ENCODE measurements around the gene KRTAP5-5. TPM values are rescaled to one million over a fixed set of nuclear protein-coding genes. Genes with fewer than 3 reads are reported as not detected.

KRTAP5-5 gene
- total RNA-seq, 1 experiment from 2014 or later: not detected

DNA sequence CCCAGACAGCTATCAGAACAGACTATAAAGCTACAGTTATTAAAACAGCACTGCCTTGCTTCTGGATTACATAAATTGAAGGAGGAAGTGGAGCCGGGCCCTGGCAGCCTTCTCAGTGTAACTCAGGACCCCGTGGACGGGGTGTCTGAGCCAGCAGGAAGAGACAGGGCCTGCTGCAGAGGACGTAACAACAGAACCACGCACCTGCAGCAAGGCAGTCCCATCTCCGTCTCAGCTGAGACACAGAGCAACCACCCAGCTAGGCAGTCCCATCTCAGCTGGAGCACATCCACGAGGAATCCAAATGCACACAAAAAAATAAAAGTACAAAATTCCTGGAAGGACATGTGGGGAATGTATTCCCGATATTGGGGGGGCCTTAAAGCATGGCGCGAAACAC lies 50.3 kb downstream of the KRTAP5-5 start:
- BruUV-seq (replicated peaks): no TSS peak
- no peaks in the 10 kb centered on the region; the same call in 1 of the 2 replicates for H3K27me3 ChIP-seq (ENCODE audit: control insufficient read depth, insufficient read depth, low read length)
- no peak for ATAC-seq
- DNase-seq (ENCODE audit: low read depth, low spot score): no peak
- intact Hi-C loops (cut with micrococcal nuclease; ENCODE audit: unreplicated experiment): no loop called here
- TF ChIP-seq, protein P1, sequence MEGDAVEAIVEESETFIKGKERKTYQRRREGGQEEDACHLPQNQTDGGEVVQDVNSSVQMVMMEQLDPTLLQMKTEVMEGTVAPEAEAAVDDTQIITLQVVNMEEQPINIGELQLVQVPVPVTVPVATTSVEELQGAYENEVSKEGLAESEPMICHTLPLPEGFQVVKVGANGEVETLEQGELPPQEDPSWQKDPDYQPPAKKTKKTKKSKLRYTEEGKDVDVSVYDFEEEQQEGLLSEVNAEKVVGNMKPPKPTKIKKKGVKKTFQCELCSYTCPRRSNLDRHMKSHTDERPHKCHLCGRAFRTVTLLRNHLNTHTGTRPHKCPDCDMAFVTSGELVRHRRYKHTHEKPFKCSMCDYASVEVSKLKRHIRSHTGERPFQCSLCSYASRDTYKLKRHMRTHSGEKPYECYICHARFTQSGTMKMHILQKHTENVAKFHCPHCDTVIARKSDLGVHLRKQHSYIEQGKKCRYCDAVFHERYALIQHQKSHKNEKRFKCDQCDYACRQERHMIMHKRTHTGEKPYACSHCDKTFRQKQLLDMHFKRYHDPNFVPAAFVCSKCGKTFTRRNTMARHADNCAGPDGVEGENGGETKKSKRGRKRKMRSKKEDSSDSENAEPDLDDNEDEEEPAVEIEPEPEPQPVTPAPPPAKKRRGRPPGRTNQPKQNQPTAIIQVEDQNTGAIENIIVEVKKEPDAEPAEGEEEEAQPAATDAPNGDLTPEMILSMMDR (IDR thresholded peaks at IDR 0.05): no peak
- TF ChIP-seq TCF7L2 (IDR thresholded peaks at IDR 0.05; ENCODE audit: low read depth, low read length) (no peak), POLR2AphosphoS5 (IDR thresholded peaks at IDR 0.05; ENCODE audit: low read depth, low read length) (no peak), SIN3A (IDR thresholded peaks at IDR 0.05; ENCODE audit: borderline replicate concordance, insufficient read depth, low read depth, low read length) (no peak)
- TF ChIP-seq, protein P2, sequence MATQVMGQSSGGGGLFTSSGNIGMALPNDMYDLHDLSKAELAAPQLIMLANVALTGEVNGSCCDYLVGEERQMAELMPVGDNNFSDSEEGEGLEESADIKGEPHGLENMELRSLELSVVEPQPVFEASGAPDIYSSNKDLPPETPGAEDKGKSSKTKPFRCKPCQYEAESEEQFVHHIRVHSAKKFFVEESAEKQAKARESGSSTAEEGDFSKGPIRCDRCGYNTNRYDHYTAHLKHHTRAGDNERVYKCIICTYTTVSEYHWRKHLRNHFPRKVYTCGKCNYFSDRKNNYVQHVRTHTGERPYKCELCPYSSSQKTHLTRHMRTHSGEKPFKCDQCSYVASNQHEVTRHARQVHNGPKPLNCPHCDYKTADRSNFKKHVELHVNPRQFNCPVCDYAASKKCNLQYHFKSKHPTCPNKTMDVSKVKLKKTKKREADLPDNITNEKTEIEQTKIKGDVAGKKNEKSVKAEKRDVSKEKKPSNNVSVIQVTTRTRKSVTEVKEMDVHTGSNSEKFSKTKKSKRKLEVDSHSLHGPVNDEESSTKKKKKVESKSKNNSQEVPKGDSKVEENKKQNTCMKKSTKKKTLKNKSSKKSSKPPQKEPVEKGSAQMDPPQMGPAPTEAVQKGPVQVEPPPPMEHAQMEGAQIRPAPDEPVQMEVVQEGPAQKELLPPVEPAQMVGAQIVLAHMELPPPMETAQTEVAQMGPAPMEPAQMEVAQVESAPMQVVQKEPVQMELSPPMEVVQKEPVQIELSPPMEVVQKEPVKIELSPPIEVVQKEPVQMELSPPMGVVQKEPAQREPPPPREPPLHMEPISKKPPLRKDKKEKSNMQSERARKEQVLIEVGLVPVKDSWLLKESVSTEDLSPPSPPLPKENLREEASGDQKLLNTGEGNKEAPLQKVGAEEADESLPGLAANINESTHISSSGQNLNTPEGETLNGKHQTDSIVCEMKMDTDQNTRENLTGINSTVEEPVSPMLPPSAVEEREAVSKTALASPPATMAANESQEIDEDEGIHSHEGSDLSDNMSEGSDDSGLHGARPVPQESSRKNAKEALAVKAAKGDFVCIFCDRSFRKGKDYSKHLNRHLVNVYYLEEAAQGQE (IDR thresholded peaks at IDR 0.05; ENCODE audit: insufficient read depth in 1 of 2, low read depth in 2 of 2, low read length in 1 of 2): no peak
- peaks cover 11% of the 10 kb centered on the region for H3K4me1 ChIP-seq (ENCODE audit: control insufficient read depth, insufficient read depth, low read length)
- no peaks in the 10 kb centered on the region for H3K36me3 ChIP-seq (ENCODE audit: control insufficient read depth, insufficient read depth, low read length)
- POLR2A ChIA-PET: no interaction called here
- H3K4me3 ChIP-seq (ENCODE audit: low read depth in 2 of 2, low read length in 2 of 2): no peak overlapping the region
- CTCF ChIA-PET: interaction anchor here (0.8 to 4.4 kb wide), 3 partner anchors 27 to 153 kb away, joined by 3 to 16 read pairs (median 5); no protein-coding TSS in a partner anchor
- H3K9me3 ChIP-seq (ENCODE audit: control insufficient read depth, insufficient read depth, low read depth, low read length): no peaks in the 10 kb centered on the region; the same call in 1 of the 2 replicates
- no peak overlapping the region for H3K27ac ChIP-seq (ENCODE audit: low read length)
- in situ Hi-C loops (cut with HindIII; ENCODE audit: low pct_unique_long_range_greater_than_20kb, low sequenced_read_pairs): no loop called here

Other genes with a start within 250 kb of the KRTAP5-5 start
- gene BRSK2, start 239.8 kb upstream of the KRTAP5-5 start, total RNA-seq (2021; ENCODE audit: unreplicated experiment): 32.2 TPM
- gene MOB2, start 143.0 kb upstream of the KRTAP5-5 start, total RNA-seq (2021; ENCODE audit: unreplicated experiment): 51.2 TPM
- gene DUSP8, start 57.5 kb upstream of the KRTAP5-5 start, total RNA-seq (2021; ENCODE audit: unreplicated experiment): 5.5 TPM
- gene KRTAP5-1, start 44.5 kb upstream of the KRTAP5-5 start, total RNA-seq (2021; ENCODE audit: unreplicated experiment): not detected
- gene KRTAP5-2, start 31.5 kb upstream of the KRTAP5-5 start, total RNA-seq (2021; ENCODE audit: unreplicated experiment): not detected
- gene KRTAP5-3, start 21.3 kb upstream of the KRTAP5-5 start, total RNA-seq (2021; ENCODE audit: unreplicated experiment): not detected
- not detected for gene KRTAP5-4, start 7.6 kb upstream of the KRTAP5-5 start, total RNA-seq (2021; ENCODE audit: unreplicated experiment)
- not detected for gene KRTAP5-6, start 67.4 kb downstream of the KRTAP5-5 start, total RNA-seq (2021; ENCODE audit: unreplicated experiment)
- gene IFITM10, start 120.8 kb downstream of the KRTAP5-5 start, total RNA-seq (2021; ENCODE audit: unreplicated experiment): 18.0 TPM
- 1,813 TPM for gene CTSD, start 134.2 kb downstream of the KRTAP5-5 start, total RNA-seq (2021; ENCODE audit: unreplicated experiment)
- 3.5 TPM for gene SYT8, start 205.2 kb downstream of the KRTAP5-5 start, total RNA-seq (2021; ENCODE audit: unreplicated experiment)
- 0.46 TPM for gene TNNI2, start 209.2 kb downstream of the KRTAP5-5 start, total RNA-seq (2021; ENCODE audit: unreplicated experiment)
- 0.90 TPM for gene LSP1, start 223.3 kb downstream of the KRTAP5-5 start, total RNA-seq (2021; ENCODE audit: unreplicated experiment)

Data from Panc1 (cell line).